ENCODE measurements around the gene SGMS1. TPM values are rescaled to one million over a fixed set of nuclear protein-coding genes. Genes with fewer than 3 reads are reported as not detected.

SGMS1 gene
- total and polyA plus RNA-seq, 2 donors (not counting 1 experiment from before 2014, with no cell fraction given) = 10.0 to 43.5 TPM

DNA sequence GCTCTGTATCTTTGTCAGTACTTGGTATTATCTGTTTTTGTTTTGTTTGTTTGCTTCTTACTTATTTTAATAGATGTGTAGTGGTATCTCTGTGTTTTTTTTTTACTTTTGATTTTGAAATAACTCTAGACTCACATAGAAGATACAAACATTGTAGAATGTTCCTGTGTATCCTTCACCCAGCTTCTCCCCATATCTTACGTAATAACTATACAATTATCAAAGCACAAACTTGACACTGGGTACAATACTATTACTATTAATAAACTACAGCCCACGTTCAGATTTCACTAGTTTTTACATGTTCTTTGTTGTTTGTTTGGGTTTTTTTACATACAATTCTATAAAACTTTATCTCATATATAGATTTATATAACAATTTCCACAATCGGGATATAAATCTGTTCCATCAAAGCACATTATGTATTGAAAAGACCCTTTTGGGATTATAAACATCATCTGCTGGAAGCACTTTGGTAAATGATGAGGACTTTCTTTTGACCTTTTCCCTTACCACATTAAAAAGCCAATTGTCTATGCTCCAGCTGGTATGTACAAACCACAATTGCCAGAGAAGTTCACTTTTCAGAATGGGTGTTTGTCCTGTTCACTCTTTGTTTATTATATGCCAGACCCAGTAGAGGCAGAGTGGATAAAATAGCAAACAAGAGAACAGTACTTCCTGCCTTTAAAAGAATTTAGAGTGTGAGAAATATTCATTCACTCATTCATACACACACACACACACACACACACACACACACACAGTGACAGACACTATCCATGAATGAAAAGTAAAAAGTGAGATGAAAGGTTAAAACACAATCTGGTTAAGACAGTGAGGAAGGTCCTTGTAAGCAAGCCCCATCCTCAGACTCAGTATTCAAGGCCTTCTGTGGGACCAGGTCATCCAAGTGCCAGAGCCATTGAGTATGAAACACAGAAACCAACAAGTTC lies 113.0 kb downstream of the SGMS1 start:
- H3K4me3 ChIP-seq (ENCODE audit: control extremely low read depth in 1 of 5, extremely low read depth in 1 of 5, insufficient read depth in 1 of 5, low read depth in 2 of 5, low read length in 4 of 5) = no peak overlapping the region
- Mint-ChIP-seq H3K4me3 (no peak overlapping the region), H3K27me3 (no peaks in the 10 kb centered on the region), H3K4me1 (peaks cover 53% of the 10 kb centered on the region), H3K9me3 (ENCODE audit: insufficient read depth) (no peaks in the 10 kb centered on the region), H3K27ac (no peak overlapping the region)
- WGBS (ENCODE audit: insufficient coverage) = no CpG with 5 or more reads among the region's 3 CpGs
- H3K27ac ChIP-seq (ENCODE audit: low read length in 2 of 2) = no peak overlapping the region
- no peaks in the 10 kb centered on the region for H3K36me3 ChIP-seq (replicated peaks in 1 of 2; ENCODE audit: control extremely low read depth in 1 of 2, control insufficient read depth in 1 of 2, extremely low read depth in 1 of 2, insufficient read depth in 2 of 2, low read length in 1 of 2)
- no peaks in the 10 kb centered on the region for H3K9me3 ChIP-seq (ENCODE audit: control extremely low read depth in 1 of 3, control insufficient read depth in 2 of 3, insufficient read depth in 1 of 3, low read length in 2 of 3)
- DNase-seq (no peak), ATAC-seq (ENCODE audit: low read depth) (no peak)
- intact Hi-C loops (cut with micrococcal nuclease) = no loop called here
- H4K20me1 ChIP-seq (ENCODE audit: control insufficient read depth, insufficient read depth, low read length, poor library complexity, severe bottlenecking) = peaks cover 44% of the 10 kb centered on the region
- POLR2A ChIA-PET = no interaction called here
- no peaks in the 10 kb centered on the region for H3K27me3 ChIP-seq (replicated peaks in 1 of 4; ENCODE audit: control extremely low read depth in 1 of 4, control insufficient read depth in 3 of 4, insufficient read depth in 4 of 4, low read length in 3 of 4)
- CTCF ChIA-PET = no interaction called here
- no peak overlapping the region for H3K4me2 ChIP-seq (replicated peaks; ENCODE audit: low read depth, low read length, poor library complexity, severe bottlenecking)
- H3K79me2 ChIP-seq (ENCODE audit: control insufficient read depth, insufficient read depth, low read length) = peaks cover 69% of the 10 kb centered on the region
- TF ChIP-seq, protein P1, sequence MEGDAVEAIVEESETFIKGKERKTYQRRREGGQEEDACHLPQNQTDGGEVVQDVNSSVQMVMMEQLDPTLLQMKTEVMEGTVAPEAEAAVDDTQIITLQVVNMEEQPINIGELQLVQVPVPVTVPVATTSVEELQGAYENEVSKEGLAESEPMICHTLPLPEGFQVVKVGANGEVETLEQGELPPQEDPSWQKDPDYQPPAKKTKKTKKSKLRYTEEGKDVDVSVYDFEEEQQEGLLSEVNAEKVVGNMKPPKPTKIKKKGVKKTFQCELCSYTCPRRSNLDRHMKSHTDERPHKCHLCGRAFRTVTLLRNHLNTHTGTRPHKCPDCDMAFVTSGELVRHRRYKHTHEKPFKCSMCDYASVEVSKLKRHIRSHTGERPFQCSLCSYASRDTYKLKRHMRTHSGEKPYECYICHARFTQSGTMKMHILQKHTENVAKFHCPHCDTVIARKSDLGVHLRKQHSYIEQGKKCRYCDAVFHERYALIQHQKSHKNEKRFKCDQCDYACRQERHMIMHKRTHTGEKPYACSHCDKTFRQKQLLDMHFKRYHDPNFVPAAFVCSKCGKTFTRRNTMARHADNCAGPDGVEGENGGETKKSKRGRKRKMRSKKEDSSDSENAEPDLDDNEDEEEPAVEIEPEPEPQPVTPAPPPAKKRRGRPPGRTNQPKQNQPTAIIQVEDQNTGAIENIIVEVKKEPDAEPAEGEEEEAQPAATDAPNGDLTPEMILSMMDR (IDR thresholded peaks at IDR 0.05) = no peak
- no peak for TF ChIP-seq EZH2 (IDR thresholded peaks at IDR 0.05; ENCODE audit: borderline replicate concordance, insufficient read depth, low read depth, low read length, poor library complexity, severe bottlenecking)
- peaks cover 17 to 23% of the 10 kb centered on the region in 2 donors for H3K4me1 ChIP-seq (ENCODE audit: control insufficient read depth in 2 of 2, insufficient read depth in 2 of 2, low read length in 2 of 2)
- H2AFZ ChIP-seq (ENCODE audit: insufficient read depth, low read depth, low read length, poor library complexity, severe bottlenecking) = no peak overlapping the region
- H3K9ac ChIP-seq (ENCODE audit: low read length) = no peak overlapping the region
